ENCODE measurements around the gene COG8. TPM values are rescaled to one million over a fixed set of nuclear protein-coding genes. Genes with fewer than 3 reads are reported as not detected.

Gene COG8
- total and polyA plus RNA-seq, 2 experiments from 2014 or later: 28.9 to 52.4 TPM

DNA sequence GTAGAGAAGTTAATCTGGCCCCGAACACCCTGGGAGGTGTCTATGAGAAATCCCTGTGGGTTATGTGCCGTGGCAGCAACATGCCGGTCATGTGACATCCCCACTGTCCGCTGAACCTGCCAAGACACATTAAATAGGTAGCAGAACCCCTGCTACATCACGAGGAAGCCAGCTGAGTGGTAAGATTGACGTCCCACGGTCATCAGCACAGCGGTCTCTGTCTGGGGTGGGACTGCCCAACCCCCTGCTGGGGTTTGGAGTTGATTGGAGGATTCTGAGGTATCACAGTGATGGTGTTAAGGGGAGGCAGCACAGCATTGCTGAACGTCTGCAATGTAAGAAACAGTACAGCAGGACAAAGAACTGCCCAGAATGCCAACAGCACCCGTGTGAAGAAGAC is 10.2 kb upstream of the COG8 start:
- in situ Hi-C loops (cut with MboI): no loop called here
- H3K4me1 ChIP-seq (ENCODE audit: insufficient read depth): no peaks in the 10 kb centered on the region
- no peak overlapping the region for H3K27ac ChIP-seq
- no peak for DNase-seq
- H3K79me2 ChIP-seq (ENCODE audit: insufficient read depth): 0 out of 2 replicates have a peak, but pooled peaks cover under 1% of the 10 kb centered on the region
- no peak overlapping the region for H2AFZ ChIP-seq
- H3K9me3 ChIP-seq (ENCODE audit: low read depth): no peaks in the 10 kb centered on the region
- H3F3A ChIP-seq (ENCODE audit: insufficient read depth): 0 out of 2 replicates have a peak, but pooled peaks cover 15% of the 10 kb centered on the region
- H3K9me2 ChIP-seq (ENCODE audit: insufficient read depth): no peaks in the 10 kb centered on the region
- no peaks in the 10 kb centered on the region for H3K36me3 ChIP-seq (ENCODE audit: low read depth)
- H3K4me3 ChIP-seq: no peak overlapping the region
- WGBS, 2 experiments (ENCODE audit: low coverage in 1 of 2, low lambda C conversion rate in 2 of 2, missing lambda C conversion rate in 2 of 2): 67 to 74% methylated on average over 9 to 10 of the region's 10 CpGs
- no peaks in the 10 kb centered on the region for H4K20me1 ChIP-seq (ENCODE audit: insufficient read depth)
- TF ChIP-seq EZH2phosphoT487 (IDR thresholded peaks at IDR 0.05; ENCODE audit: insufficient read depth, low read depth): no peak
- TF ChIP-seq EZH2 (IDR thresholded peaks at IDR 0.05; ENCODE audit: insufficient read depth, poor library complexity, severe bottlenecking): no peak
- no peak overlapping the region for H3K4me2 ChIP-seq (ENCODE audit: unreplicated experiment)
- H3K27me3 ChIP-seq (replicated peaks; ENCODE audit: insufficient read depth): no peaks in the 10 kb centered on the region
- no peak overlapping the region for H3K9ac ChIP-seq

DNA sequence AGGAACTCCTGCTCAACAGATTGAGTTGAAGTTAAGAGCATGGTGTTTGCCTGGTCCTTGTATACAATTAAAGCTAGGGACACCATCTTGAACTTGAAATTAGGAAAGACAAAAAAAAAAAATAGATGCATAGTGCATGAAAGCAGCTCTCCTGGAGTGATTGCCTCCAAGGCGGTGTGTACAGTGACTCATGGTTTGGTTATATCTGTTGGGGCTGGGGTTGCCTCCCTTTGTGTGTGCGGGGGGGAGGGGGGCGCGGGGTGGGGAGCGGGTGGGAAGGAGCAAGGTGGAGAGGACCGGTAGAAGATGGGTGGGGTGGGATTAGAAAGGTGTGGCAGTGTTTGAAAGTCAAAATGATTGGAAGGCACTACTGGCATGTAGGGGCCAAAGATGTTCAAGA is 8.9 kb upstream of the COG8 start:
- Histone ChIP-seq H2AFZ (no peak overlapping the region), H3K4me3 (no peak overlapping the region), H3K79me2 (ENCODE audit: insufficient read depth) (peaks cover 14% of the 10 kb centered on the region), H3K27ac (no peak overlapping the region), H3K4me1 (ENCODE audit: insufficient read depth) (no peaks in the 10 kb centered on the region), H3K27me3 (replicated peaks; ENCODE audit: insufficient read depth) (no peaks in the 10 kb centered on the region), H3K9me3 (ENCODE audit: low read depth) (no peaks in the 10 kb centered on the region), H3F3A (ENCODE audit: insufficient read depth) (peaks cover 18% of the 10 kb centered on the region), H4K20me1 (ENCODE audit: insufficient read depth) (no peaks in the 10 kb centered on the region), H3K9me2 (ENCODE audit: insufficient read depth) (no peaks in the 10 kb centered on the region), H3K36me3 (ENCODE audit: low read depth) (0 out of 2 replicates have a peak, but pooled peaks cover 7% of the 10 kb centered on the region), H3K4me2 (ENCODE audit: unreplicated experiment) (no peak overlapping the region), H3K9ac (no peak overlapping the region)
- no peak for DNase-seq
- TF ChIP-seq EZH2 (IDR thresholded peaks at IDR 0.05; ENCODE audit: insufficient read depth, poor library complexity, severe bottlenecking) (no peak), EZH2phosphoT487 (IDR thresholded peaks at IDR 0.05; ENCODE audit: insufficient read depth, low read depth) (no peak)
- 97 to 99% methylated on average over 4 to 6 of the region's 6 CpGs for WGBS, 2 experiments (ENCODE audit: low coverage in 1 of 2, low lambda C conversion rate in 2 of 2, missing lambda C conversion rate in 2 of 2)
- in situ Hi-C loops (cut with MboI): no loop called here

DNA sequence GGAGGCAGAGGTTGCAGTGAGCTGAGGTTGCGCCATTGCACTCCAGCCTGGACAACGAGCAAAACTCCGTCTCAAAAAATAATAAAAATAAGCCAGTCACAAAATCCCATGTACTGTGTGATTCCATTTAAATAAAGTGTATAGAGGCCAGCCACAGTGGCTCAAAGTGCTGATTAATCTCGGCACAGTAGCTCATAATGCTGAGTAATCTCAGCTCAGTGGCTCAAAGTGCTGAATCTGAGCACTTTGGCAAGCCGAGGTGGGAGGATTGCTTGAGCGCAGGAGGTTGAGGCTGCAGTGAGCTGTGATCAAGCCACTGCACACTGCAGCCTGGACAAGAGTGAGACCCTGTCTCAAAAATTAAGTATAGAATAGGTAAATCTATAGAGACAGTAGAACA is 7.3 kb upstream of the COG8 start:
- Histone ChIP-seq H3K36me3 (ENCODE audit: low read depth) (peaks cover 20% of the 10 kb centered on the region), H3K4me1 (ENCODE audit: insufficient read depth) (no peaks in the 10 kb centered on the region; the same call in 1 of the 2 replicates), H3K27me3 (replicated peaks; ENCODE audit: insufficient read depth) (no peaks in the 10 kb centered on the region), H4K20me1 (ENCODE audit: insufficient read depth) (no peaks in the 10 kb centered on the region), H3K4me3 (no peak overlapping the region), H3K9me2 (ENCODE audit: insufficient read depth) (no peaks in the 10 kb centered on the region), H3K4me2 (ENCODE audit: unreplicated experiment) (no peak overlapping the region), H3K9ac (no peak overlapping the region), H3K9me3 (ENCODE audit: low read depth) (no peaks in the 10 kb centered on the region), H2AFZ (no peak overlapping the region), H3K79me2 (ENCODE audit: insufficient read depth) (peaks cover 28% of the 10 kb centered on the region), H3K27ac (no peak overlapping the region), H3F3A (ENCODE audit: insufficient read depth) (peaks cover 22% of the 10 kb centered on the region)
- no peak for DNase-seq
- TF ChIP-seq EZH2phosphoT487 (IDR thresholded peaks at IDR 0.05; ENCODE audit: insufficient read depth, low read depth) (no peak), EZH2 (IDR thresholded peaks at IDR 0.05; ENCODE audit: insufficient read depth, poor library complexity, severe bottlenecking) (no peak)
- in situ Hi-C loops (cut with MboI): no loop called here
- WGBS, 2 experiments (ENCODE audit: low coverage in 1 of 2, low lambda C conversion rate in 2 of 2, missing lambda C conversion rate in 2 of 2): 90% methylated on average over 6 of the region's 6 CpGs

- Histone ChIP-seq H3K79me2 (ENCODE audit: insufficient read depth) (peaks cover 36% of the 10 kb centered on the region), H3K27ac (no peak overlapping the region), H3K4me2 (ENCODE audit: unreplicated experiment) (no peak overlapping the region), H3K4me3 (no peak overlapping the region), H2AFZ (no peak overlapping the region), H3K9me2 (ENCODE audit: insufficient read depth) (no peaks in the 10 kb centered on the region), H4K20me1 (ENCODE audit: insufficient read depth) (no peaks in the 10 kb centered on the region), H3K9me3 (ENCODE audit: low read depth) (no peaks in the 10 kb centered on the region), H3K27me3 (replicated peaks; ENCODE audit: insufficient read depth) (no peaks in the 10 kb centered on the region), H3K4me1 (ENCODE audit: insufficient read depth) (peaks cover 5% of the 10 kb centered on the region), H3K36me3 (ENCODE audit: low read depth) (peaks cover 27% of the 10 kb centered on the region), H3K9ac (no peak overlapping the region), H3F3A (ENCODE audit: insufficient read depth) (peaks cover 22% of the 10 kb centered on the region)
- no peak for DNase-seq
- in situ Hi-C loops (cut with MboI): no loop called here
- WGBS, 2 experiments (ENCODE audit: low coverage in 1 of 2, low lambda C conversion rate in 2 of 2, missing lambda C conversion rate in 2 of 2): 82 to 88% methylated on average over 4 of the region's 4 CpGs
- TF ChIP-seq EZH2 (IDR thresholded peaks at IDR 0.05; ENCODE audit: insufficient read depth, poor library complexity, severe bottlenecking): no peak
- TF ChIP-seq EZH2phosphoT487 (IDR thresholded peaks at IDR 0.05; ENCODE audit: insufficient read depth, low read depth): no peak
Measured at GRCh38 chr16:69345923-69346322, 6.6 kb upstream of the COG8 start.

- Histone ChIP-seq H2AFZ (no peak overlapping the region), H3K4me2 (ENCODE audit: unreplicated experiment) (no peak overlapping the region), H3K9ac (no peak overlapping the region), H3K36me3 (ENCODE audit: low read depth) (peaks cover 27% of the 10 kb centered on the region), H3K79me2 (ENCODE audit: insufficient read depth) (peaks cover 47% of the 10 kb centered on the region), H3K4me1 (ENCODE audit: insufficient read depth) (peaks cover 9% of the 10 kb centered on the region), H4K20me1 (ENCODE audit: insufficient read depth) (no peaks in the 10 kb centered on the region), H3F3A (ENCODE audit: insufficient read depth) (peaks cover 34% of the 10 kb centered on the region), H3K9me3 (ENCODE audit: low read depth) (no peaks in the 10 kb centered on the region), H3K27ac (no peak overlapping the region), H3K9me2 (ENCODE audit: insufficient read depth) (no peaks in the 10 kb centered on the region), H3K27me3 (replicated peaks; ENCODE audit: insufficient read depth) (no peaks in the 10 kb centered on the region), H3K4me3 (no peak overlapping the region)
- in situ Hi-C loops (cut with MboI): no loop called here
- no peak for DNase-seq
- 92 to 96% methylated on average over 5 of the region's 5 CpGs for WGBS, 2 experiments (ENCODE audit: low coverage in 1 of 2, low lambda C conversion rate in 2 of 2, missing lambda C conversion rate in 2 of 2)
- TF ChIP-seq EZH2phosphoT487 (IDR thresholded peaks at IDR 0.05; ENCODE audit: insufficient read depth, low read depth) (no peak), EZH2 (IDR thresholded peaks at IDR 0.05; ENCODE audit: insufficient read depth, poor library complexity, severe bottlenecking) (no peak)
Measured at GRCh38 chr16:69344171-69344570, 4.8 kb upstream of the COG8 start.

Measured in GM23248 (cell line).